Right renal pelvis (tissue), 4 donors: ENCODE measurements around the gene GNB1. TPM values are rescaled to one million over a fixed set of nuclear protein-coding genes. Genes with fewer than 3 reads are reported as not detected.
"Not testable (repeated sequence)": the region's sequence is repeated elsewhere in the genome, so short reads cannot be mapped to it uniquely, and the experiment has no call there.

ENCODE experiments used
- DNase-seq, 4 donors: peaks; one replicate each; pipeline ENCODE4 v3.0.0-alpha.2; 2013; ENCODE audit warnings: low read depth in 4 of 4, low spot score in 3 of 4, missing footprints in 1 of 4
- polyA plus RNA-seq, 4 donors: library from polyadenylated mRNA; unstranded; fragments of 120-200 nt; gene quantifications; one replicate each; pipeline ENCODE4 v1.2.1, GENCODE V29; 2013; ENCODE audit not compliant: insufficient read length in 4 of 4

GNB1 gene
- polyA plus RNA-seq, 4 donors = 287 to 307 (median 292) TPM

DNA sequence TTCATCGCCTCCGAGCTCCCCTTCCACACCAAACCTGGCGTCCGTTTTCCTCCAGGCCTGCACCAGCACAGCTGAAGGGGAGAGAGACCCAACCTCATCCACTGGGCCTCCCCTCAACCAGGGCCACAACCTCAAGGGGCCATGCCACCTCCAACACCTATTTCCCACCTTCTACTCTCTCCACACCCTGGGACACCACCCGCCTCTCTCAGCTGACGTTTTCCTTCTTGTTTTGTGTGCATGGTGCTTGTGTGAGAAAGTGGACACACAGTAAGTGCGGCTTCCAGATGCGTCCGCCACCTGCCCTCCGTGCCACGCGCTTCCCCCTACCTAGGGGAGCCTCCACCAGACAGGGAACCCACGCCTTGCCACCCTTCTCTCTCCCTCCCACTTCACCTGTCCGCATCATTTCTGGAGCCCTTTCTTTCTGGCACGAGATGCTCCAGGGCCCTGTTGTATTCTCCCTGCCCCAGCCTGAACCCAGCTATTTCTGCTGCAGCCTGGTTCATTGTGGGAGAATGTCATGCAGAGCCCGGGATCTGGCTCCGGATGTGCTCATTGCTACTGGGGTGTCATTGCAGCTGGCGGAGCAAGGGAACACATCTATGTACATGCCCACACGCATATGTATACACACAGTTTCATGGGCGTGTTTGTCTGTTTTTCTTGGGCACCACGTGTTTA, 1.3 kb upstream of the GNB1 start:
- DNase-seq = no peak

DNA sequence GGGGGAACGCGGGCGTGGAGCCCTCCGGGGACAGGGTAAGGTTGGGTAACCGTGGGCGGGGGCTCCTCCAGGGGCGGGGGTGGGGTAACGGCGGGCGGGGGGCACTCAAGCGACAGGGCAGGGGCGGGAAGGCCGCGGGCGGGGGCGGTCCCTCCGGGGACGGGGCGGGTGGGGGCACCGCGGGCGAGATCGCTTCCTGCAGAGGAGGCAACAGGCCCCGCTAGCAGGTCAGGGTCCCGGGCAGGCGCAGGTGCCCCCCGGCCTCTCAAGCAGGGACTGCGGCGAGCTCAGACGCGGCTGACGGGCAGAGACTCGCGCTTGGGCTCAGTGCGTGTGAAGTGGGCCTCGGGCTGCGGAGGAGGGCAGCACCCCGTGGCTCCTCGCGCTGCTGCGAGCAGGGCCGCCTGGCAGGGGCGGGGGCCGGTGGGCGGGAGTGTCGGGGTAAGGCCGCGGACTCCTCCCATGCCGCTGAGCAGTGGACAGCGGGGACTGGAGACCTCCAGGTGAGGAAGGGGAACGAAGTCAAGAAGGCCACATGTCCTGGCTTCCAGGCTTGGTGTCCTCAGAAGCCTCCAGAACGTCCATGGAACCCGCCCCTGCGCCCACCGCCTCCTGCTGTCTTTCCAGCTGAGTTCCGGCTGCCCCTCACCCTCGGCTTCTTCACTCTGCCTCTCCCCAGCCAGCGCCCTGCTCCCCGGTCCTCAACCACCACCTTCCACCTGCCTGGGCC, 627 bp upstream of the GNB1 start:
- peak in 1 of 4 donors; percentile 20 for DNase-seq

DNA sequence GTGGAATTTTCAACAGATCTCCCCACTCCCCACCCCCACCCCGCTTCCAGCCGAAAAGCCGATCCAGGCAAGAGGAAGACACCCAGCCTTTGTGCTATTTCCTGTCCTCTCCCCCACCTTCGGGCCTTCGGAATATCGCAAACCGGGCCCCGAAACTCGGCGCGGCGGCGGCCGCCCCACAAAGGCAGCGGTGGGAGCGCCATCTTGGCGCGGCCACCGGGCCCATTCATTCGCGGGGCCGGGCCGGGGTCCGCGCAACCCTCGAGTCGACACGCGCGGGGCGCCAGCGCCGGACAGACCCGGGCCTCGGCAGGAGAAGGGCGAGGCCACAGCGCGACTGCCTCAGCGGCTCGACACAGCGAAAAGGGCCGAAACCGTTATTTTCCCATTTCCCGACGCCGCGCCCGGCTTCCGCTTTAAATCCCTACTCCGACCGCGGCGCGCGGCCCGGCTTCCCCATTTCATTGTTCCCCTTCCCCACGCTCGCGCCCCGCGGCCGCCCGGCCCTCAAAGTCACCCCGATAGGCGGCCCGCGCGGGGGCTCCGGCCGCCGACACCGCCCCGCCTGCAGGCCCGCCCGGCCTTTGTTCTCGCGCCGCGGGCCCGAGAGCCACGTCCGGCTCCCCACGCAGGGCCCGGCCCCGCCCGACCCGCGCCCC, 911 bp downstream of the GNB1 start:
- no peak for DNase-seq

DNA sequence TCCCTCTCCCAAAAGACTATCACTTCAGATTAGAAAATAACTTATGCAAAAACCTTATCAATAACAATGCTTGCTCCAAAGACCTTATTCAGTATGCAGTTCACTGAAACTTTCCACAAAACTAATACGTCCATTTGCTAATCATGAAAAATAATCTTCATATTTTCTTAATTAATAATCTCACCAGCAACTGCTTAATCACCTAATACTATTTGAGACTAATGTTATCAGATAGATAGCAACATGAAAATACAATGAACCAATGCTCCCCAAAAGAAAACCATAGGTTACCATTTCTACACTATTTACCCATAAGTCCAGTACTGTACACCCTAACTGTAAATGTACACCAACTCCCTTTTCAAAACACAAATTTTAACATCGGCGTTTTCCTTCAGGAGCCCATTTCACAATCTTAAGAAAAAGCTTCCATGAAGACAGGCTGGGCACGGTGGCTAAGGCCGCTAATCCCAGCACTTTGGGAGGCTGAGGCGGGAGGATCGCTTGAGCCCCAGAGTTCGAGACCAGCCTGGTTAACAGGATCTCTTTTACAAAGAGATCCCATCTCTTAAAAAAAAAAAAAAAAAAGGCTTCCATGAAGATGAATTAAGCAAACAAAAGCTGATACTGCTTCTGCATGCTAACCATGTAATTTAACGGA, 1.7 kb downstream of the GNB1 start:
- no peak for DNase-seq

DNA sequence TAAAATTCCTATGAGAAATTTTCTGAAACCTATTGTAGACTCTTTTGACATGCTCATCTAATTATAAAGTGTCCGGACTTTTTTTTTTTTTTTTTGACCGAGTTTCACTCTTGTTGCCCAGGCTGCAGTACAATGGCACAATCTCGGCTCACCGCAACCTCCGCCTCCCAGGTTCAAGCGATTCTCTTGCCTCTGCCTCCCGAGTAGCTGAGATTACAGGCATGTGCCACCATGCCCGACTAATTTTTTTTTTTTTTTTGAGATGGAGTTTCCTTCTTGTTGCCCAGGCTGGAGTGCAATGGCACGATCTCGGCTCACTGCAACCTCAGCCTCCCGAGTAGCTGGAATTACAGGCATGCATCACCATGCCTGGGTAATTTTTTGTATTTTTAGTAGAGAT, 7.0 kb downstream of the GNB1 start:
- not testable (repeated sequence) for DNase-seq

DNA sequence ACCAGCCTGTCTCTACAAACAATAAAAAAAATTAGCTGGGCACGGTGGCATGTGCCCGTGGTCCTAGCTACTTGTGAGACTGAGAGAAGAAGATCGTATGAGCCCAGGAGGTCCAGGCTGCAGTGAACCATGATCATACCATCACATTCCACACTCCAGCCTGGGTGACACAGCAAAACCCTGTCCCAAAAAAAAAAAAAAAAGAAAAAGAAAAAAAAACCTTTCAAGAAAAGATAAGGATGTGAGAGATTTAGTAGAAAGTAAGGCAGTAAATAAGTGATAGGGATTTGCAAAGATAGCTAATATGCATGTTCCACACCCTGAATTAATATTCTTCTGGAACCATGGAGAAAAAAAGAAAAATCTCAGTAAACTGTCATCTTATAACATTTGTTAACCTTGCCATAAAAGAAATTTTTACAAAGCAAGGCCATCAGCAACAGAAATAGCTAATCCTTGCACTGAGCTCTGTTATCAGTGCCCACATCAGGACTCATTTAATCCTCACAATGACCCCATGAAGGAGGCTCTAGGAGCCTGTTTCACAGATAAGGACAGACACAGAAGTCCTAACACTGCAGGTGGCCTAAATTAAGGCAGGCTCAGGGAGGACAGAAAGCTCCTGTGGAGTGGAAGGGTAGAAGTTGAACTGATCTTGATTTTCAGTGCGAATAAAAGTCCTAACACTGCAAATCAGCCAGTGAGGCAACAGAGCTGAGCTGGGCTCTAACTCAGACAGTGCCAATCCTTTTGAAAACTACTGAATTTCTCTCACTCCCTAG, 7.6 kb downstream of the GNB1 start:
- DNase-seq = no peak

DNA sequence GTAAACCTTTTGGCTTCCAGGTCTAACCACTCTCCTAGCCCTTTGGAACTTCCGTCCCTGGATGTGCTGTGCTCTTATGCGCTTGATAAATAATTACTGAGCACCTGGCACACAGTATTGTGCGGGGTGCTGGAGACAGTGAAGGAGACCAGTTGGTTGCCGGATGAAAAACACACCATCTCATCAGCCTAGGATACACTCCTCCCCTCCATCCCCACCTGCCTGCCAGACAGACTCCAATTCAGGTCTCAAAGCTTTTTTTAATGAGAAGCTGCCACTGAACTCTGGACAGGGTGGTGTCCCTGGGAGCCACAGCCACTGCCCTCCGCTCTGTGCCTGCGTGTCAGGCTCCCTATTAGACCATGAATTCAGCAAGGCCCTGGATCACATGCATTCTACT, 9.2 kb downstream of the GNB1 start:
- no peak for DNase-seq

DNA sequence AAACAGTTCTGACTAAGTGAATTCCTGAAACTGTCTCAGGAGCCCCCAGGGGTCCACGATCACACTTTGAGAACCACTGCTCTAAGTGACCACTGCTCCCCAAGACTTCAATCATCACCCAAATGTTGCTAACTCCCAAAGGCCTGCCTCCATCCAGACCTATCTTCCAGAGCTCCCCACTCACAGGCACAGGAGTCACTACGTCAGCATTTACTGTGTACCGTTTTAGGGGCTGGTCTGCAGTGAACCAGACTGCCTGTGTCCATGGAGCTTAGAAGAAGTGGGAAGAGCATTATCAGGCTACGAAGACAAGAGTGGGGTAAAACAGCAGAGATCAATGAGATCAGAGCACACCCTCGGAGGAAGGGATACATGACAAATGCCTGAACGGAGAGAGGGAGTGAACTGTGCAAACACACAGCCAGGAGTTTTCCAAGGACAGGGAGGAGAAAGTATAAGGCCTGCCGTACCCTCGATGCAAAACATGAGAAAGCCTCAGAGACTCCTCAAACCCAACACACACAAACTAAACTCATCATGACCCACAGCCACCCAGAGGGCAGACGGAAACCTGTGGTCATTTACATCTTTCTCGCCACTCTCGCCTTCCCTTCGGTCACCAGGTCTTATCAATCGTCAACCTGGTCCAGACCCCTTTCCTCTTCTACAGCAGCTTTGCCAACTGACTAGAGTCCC, 10.1 kb downstream of the GNB1 start:
- no peak for DNase-seq

DNA sequence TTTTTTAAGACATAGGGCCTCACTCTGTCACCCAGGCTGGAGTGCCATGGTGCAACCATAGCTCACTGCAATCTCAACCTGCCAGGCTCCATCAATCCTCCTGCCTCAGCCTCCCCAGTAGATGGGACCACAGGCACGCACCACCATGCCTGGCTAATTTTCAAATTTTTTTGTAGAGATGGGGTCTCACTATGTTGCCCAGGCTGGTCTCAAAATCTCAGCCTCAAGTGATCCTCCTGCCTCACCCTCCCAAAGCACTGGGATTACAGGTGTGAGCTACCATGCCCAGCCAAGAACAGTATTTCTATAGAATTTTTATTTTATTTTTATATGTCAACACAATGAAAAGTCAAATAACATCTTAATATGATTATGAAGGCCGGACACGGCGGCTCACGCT, 10.9 kb downstream of the GNB1 start:
- no peak for DNase-seq

DNA sequence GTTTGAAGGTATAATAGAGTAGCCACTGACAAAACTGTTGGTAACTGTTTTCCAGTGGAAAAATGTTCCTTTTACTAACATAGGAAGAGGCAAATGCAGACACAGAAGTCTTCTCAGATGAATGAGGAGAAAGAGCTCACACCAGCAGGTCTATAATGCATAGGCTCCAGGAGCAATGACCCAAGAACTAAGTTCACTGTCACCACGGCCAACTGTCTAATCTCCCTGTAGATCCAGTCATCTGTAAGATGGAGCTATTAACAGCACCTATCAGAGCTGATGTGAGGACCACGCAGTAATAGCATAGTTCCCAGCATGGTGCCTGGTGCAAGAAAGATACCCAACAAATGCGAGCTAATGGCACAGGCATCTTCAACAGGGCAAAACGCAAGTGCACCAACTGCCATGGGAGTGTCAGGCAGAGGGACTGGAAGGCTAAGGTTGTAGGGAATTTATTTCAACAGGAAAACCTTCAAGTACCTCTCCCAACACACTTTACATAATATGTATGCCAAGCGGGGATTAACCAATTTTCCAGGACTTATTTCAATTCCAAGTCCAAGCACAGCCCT, 12.9 kb downstream of the GNB1 start:
- no peak for DNase-seq

DNA sequence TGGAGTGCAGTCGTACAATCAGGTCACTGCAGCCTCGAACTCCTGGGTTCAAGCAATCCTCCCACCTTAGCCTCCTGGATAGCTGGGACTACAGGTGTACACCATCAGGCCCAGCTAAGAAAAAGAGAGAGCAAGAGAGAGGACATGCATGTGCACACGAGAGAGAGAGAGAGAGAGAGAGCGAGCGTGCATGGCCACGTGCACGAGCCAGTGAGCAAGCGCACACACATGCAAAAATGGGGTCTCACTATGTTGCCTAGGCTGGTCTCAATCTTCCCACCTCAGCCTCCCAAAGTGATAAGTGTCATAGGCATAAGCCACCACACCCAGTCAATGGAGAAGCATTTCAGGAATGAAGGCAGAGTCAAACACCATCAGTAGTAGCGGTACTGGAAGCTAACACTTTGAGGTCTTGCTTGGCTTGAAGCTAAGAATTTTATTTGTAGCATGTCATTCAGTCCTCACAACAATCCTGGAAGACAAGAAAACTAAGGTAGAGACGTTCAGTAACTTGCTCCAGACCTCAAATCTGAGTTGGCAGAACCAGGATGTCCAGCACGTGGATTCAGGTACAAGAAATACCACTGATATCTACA, 14.5 kb downstream of the GNB1 start:
- DNase-seq = no peak

DNA sequence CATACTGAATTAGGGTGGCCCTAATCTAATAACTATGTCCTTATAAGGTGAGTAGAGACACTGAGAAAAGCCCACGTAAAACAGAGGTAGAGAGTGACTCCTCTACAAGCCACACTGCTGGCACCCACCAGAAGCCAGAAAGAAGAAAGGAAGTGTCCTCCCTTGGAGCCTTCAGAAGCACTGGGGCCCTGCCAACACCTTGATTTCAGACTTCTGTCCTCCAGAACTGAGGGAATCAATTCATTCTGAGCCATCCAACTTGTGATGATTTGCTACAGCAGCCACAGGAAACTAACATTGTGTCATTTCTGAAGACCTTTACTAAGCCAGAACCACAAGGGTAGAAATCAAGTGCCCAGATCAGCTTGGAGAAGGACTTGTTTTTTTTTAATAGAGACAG, 15.0 kb downstream of the GNB1 start:
- no peak for DNase-seq

DNA sequence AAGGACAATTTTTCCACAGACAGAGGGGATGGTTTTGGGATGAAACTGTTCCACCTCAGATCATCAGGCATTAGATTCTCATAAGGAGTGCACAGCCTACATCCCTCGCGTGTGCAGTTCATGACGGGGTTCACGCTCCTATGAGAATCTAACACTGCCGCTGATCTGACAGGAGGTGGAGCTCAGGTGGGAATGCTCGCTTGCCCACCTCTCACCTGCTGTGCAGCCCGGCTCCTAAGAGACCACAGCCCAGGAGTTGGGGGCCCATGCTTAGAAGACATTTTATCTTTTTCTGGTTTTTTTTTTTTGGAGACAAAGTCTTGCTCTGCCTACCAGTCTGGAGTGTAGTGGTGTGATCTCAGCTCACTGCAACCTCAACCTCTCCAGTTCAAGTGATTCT, 16.0 kb downstream of the GNB1 start:
- DNase-seq = no peak

DNA sequence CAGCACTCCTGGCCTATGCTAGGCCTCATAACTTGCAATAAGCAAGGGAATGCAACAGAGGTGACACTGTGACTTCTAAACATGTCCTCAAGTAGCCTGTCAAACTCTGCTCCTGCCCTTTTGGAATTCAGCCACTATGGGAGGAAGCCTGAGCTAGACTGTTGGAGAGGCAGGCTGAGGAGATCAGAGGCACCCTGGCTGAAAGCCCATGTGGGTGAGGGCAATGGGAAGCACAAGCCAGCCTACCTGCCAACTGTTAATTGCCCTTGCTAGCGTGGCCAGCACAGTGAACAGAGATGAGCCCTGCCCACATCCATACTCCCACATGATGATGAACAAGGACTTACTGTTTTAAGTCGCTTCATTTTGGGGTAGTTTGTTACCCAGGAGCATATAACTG, 17.7 kb downstream of the GNB1 start:
- no peak for DNase-seq

DNA sequence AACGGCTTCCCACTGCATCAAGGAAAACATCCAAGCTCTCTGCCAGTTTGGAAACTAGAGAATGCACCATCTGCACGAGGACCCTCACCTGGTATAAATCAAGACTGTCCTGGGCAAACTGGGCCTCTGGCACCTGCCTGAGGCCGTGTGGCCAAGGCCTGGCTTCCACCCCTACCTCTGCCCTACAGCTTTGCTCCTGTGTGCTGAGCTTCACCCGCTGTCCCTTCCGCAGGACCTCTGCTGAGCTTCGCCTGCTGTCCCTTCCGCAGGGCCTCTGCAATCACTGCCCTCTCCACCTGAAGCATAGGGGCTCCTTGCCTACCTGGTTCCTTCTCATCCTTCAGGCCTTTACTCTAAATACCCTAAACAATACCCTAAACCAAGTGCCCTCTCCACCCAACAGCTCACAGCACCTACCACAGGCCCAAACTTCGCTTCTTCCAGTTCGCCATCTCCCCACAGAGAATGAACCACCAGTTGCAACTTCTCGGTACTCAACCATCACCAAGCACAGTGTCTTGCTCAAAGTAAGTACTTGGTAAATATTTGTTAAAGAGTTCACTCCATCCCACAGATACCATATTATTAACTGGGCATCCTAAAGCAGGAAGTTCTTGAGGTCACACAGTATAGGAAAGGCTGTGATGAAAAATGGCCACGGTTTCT, 18.4 kb downstream of the GNB1 start:
- no peak for DNase-seq

DNA sequence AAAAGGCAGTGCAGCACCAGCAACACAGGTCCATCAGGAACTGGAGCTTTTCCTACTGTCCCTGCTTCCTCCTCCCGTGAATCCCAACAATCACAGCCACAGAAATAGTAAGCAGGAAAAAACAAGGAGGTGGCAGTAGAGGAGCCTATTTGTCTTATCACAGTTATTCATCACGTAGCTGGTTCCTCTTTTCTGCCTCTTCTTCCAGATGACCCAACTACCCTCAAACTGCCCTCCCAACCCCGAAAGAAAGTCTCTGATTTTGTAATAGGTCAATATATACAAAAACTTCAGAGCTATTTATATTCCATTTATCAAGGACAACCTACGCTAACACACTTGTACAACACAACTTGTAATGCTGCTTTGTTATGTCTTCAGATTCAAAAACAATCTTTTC, 21.4 kb downstream of the GNB1 start:
- DNase-seq = no peak

DNA sequence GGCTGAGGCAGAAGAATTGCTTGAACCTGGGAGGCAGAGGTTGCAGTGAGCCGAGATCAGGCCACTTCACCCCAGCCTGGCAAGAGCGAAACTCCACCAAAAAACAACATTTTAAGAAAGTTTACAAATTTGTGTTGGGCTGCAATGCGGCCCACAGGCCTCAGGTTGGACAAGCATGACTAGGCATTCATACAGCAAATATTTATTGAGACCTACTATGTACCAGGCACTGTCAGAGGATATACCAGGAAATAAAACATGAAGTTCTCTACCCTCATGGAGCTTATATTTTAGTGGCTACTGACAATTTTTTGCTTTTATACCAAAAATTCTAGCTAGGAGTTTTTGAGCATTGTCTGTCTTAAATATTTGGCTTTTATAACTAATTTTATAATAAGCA, 23.7 kb downstream of the GNB1 start:
- no peak for DNase-seq

DNA sequence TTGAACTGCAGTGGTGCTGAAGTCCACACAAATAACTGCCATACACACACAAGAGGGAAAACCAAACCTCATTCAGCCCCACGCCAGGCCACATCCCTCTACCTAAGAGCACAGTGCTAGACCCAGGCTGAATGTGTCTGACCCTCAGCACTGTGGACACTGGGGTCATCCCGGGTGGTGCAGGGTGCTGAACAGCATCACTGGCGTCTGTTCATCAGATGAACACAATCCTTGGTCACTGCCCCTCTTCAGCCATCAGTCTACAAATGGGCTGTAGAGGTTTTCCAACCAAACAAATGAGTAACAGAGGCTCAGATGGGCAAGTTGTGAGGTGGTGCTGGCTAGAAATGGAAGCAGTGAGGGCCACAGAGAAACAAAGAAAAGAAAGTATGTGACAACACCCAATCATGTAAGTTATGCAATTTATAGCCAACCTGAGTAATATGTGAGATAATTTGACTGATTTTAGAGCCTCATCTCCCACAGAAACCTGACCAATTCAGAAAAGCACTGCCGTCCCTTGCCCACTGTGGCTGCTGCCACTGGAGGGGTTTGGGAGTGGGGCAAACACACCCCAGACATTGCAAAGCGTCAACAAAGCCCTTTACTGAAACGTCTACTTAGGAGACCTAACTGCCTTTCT, 27.9 kb downstream of the GNB1 start:
- no peak for DNase-seq
